Psoas muscle (tissue), 8 donors: ENCODE data around the gene UCN. TPM values are rescaled to one million over a fixed set of nuclear protein-coding genes. Genes with fewer than 3 reads are reported as not detected.
A peak's percentile ranks its signal among the peaks of the same experiment; 100 is the strongest.

Experiments
- ATAC-seq, 4 donors: fragments of 200-7000 bp; cut with Tn5 transposase; one replicate each; pipeline ENCODE4 v1.9.1; 2020; ENCODE audit warnings: moderate library complexity in 3 of 4, mild to moderate bottlenecking in 2 of 4
- DNase-seq, 2 donors: peaks; one replicate each; pipeline ENCODE4 v3.0.0-alpha.2; 2020
- H3K27ac ChIP-seq: fragments of 200-600 bp; one replicate; pipeline ENCODE4 v1.8.0; 2022
- H3K27me3 ChIP-seq, 3 donors: fragments of 200-600 bp in 1 of 3; one replicate each; pipeline versions ENCODE4 v1.6.1 to v1.8.0; 2013 to 2022; ENCODE audit warnings: low read length in 2 of 3, mild to moderate bottlenecking in 2 of 3, moderate library complexity in 1 of 3; ENCODE audit not compliant: insufficient read depth in 3 of 3
- H3K36me3 ChIP-seq, 2 donors: fragments of 200-600 bp in 1 of 2; one replicate each; pipeline versions ENCODE4 v1.6.1 to v1.8.0; 2013 to 2022; ENCODE audit warnings: low read depth in 1 of 2, mild to moderate bottlenecking in 1 of 2, moderate library complexity in 1 of 2; ENCODE audit not compliant: insufficient read depth in 1 of 2
- H3K4me1 ChIP-seq: fragments of 200-600 bp; one replicate; pipeline ENCODE4 v1.8.0; 2022
- H3K4me3 ChIP-seq: fragments of 200-600 bp; one replicate; pipeline ENCODE4 v1.8.0; 2022; ENCODE audit warnings: mild to moderate bottlenecking
- H3K9me3 ChIP-seq: fragments of 200-600 bp; one replicate; pipeline ENCODE4 v1.8.0; 2022
- whole genome bisulfite sequencing, 3 donors: extraction: QIAGEN DNeasy Blood & Tissue Kit; methylation state at CpG; one replicate each; pipeline versions ENCODE4 v1.1.6 to v1.1.7; 2013; 5-methylcytosine and 5-hydroxymethylcytosine counted together
- intact Hi-C, 2 donors: fragments of 100-400 bp; cut with DNase I; formaldehyde crosslinking; loops; one replicate each; pipeline versions ENCODE4 v1.11.0 to v1.14.2; 2022
- polyA plus RNA-seq, 3 donors: library from polyadenylated mRNA; stranded (reverse); fragments of 200-250 nt; gene quantifications; one replicate each; pipeline ENCODE4 v1.2.3, GENCODE V29; 2013
- total RNA-seq, 4 donors: library from RNA; stranded (reverse); fragmentation: NEBNext Ultra II Directional in 2 of 4; extraction: Animal tissue kit (Norgen Biotek cat#: 25700) in 2 of 4; gene quantifications; one replicate each; pipeline versions ENCODE4 v1.2.1 to v1.2.4, GENCODE V29; 2021 to 2023
- TF ChIP-seq, protein P1 (sequence below): fragments of 200-600 bp; IDR thresholded peaks from one replicate; pipeline ENCODE4 v1.8.0; 2022; ENCODE audit warnings: antibody characterized with exemption
- donor health status: healthy with polysubstance abuse.
- donor health status: DM: no; HTN: no; CAD: no; lungs with moderate emphysema.
- donor health status: Bipolar disorder and iron deficiency.
- donor health status: healthy.
- donor health status: DM: yes; HTN: yes; CAD: no.
- donor health status: DM: no; HTN: no; CAD: no.
- donor health status: DM: no; HTN: no; CAD: no.
- donor health status: DM: yes; HTN: yes; CAD: no.

Gene UCN
- total and polyA plus RNA-seq, 7 donors = 0.26 to 3.6 (median 0.45) TPM; not detected in 3

GRCh38 chr2:27312152-27312551, 3.9 kb upstream of the UCN start:
- Histone ChIP-seq H3K9me3 (no peaks in the 10 kb centered on the region), H3K4me3 (no peak overlapping the region), H3K27me3 (no peaks in the 10 kb centered on the region), H3K36me3 (peaks cover 0 to 28% of the 10 kb centered on the region in 2 donors), H3K4me1 (peaks cover 13% of the 10 kb centered on the region), H3K27ac (peak overlapping the region; percentile 19)
- intact Hi-C loops = no loop called here
- TF ChIP-seq, protein P1, sequence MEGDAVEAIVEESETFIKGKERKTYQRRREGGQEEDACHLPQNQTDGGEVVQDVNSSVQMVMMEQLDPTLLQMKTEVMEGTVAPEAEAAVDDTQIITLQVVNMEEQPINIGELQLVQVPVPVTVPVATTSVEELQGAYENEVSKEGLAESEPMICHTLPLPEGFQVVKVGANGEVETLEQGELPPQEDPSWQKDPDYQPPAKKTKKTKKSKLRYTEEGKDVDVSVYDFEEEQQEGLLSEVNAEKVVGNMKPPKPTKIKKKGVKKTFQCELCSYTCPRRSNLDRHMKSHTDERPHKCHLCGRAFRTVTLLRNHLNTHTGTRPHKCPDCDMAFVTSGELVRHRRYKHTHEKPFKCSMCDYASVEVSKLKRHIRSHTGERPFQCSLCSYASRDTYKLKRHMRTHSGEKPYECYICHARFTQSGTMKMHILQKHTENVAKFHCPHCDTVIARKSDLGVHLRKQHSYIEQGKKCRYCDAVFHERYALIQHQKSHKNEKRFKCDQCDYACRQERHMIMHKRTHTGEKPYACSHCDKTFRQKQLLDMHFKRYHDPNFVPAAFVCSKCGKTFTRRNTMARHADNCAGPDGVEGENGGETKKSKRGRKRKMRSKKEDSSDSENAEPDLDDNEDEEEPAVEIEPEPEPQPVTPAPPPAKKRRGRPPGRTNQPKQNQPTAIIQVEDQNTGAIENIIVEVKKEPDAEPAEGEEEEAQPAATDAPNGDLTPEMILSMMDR = no peak
- peak in 1 of 4 donors; percentile 1 for ATAC-seq
- no peak for DNase-seq
- WGBS, 3 donors = 57 to 83% (median 65%) methylated on average over 3 of the region's 3 CpGs

- intact Hi-C loops = loop anchor here in 1 of 2 donors (10.0 kb wide), 1 partner anchor 335 kb away; the partner anchor contains the start of gene MAPRE3
- ATAC-seq (no peak), DNase-seq (no peak)
- H3K27me3 ChIP-seq = no peaks in the 10 kb centered on the region
- peaks cover 0 to 53% of the 10 kb centered on the region in 2 donors for H3K36me3 ChIP-seq
- TF ChIP-seq, protein P1 = no peak
- no peak overlapping the region for H3K4me3 ChIP-seq
- peaks cover 6% of the 10 kb centered on the region for H3K4me1 ChIP-seq
- peak overlapping the region; percentile 30 for H3K27ac ChIP-seq
- no peaks in the 10 kb centered on the region for H3K9me3 ChIP-seq
- 80 to 94% (median 81%) methylated on average over 6 of the region's 6 CpGs for WGBS, 3 donors
Observed at GRCh38 chr2:27309651-27310050, 1.4 kb upstream of the UCN start.

DNA sequence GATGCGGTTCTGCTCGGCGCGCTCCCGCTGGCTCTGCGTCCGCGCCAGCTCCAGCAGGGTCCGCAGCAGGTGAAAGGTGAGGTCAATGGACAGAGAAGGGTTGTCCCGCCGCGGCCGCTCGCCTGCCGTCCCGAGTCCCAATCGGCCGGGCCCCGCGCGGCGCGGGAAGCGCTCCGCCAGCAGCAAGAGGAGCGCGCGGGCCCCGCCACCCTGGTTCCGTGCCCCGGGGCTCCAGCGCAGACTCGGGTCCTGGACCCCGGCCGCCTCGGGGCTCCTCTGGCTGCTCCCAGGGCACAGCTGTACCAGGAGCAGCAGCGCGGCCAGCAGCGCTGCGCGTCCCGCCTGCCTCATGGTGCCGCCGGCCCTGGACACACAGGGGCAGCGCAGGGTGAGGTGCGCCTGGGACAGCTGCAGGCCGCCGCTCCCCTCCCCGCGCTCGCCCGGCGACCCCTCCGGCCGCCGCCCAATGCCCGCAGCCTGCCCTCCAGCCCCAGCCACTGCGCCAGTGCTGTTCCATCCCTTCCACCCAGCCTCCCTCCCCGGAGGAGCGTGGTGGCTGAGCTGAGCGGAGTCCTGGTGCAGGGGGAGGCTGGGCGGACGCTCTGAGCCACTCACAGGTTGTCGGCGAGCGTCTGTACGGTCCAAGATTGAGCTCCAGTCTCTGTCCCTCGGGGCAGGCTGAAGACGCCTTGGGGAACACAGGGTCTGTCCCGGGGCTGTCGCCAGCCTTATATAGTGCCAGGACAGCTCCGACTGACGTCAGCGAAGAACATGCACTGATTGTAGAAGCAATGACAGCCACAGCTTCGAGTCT, 493 bp downstream of the UCN start:
- TF ChIP-seq, protein P1 = no peak

GRCh38 chr2:27307287-27307544, 1.0 kb downstream of the UCN start:
- Histone ChIP-seq H3K4me3 (peak overlapping the region; percentile 11), H3K27ac (peak overlapping the region; percentile 53), H3K9me3 (no peaks in the 10 kb centered on the region), H3K27me3 (no peaks in the 10 kb centered on the region), H3K4me1 (peaks cover 10% of the 10 kb centered on the region), H3K36me3 (peaks cover 0 to 74% of the 10 kb centered on the region in 2 donors)
- ATAC-seq (no peak), DNase-seq (no peak)
- TF ChIP-seq, protein P1 = no peak
- intact Hi-C loops = loop anchor here in 1 of 2 donors (10.0 kb wide), 1 partner anchor 332 kb away; the partner anchor contains the start of gene MAPRE3
- 23 to 34% (median 26%) methylated on average over 13 to 14 of the region's 14 CpGs for WGBS, 3 donors

More for the DNA sequence above, 493 bp downstream of the UCN start:
- Histone ChIP-seq H3K9me3 (no peaks in the 10 kb centered on the region), H3K4me1 (peaks cover 5% of the 10 kb centered on the region), H3K4me3 (no peak overlapping the region), H3K27ac (peak overlapping the region; percentile 53), H3K36me3 (peaks cover 0 to 69% of the 10 kb centered on the region in 2 donors), H3K27me3 (no peaks in the 10 kb centered on the region)
- DNase-seq (peak in 1 of 2 donors; percentile 66), ATAC-seq (peak; percentile 4 to 9 (median 5))
- intact Hi-C loops = loop anchor here in 1 of 2 donors (10.0 kb wide), 1 partner anchor 333 kb away; the partner anchor contains the start of gene MAPRE3
- 25 to 30% (median 25%) methylated on average over 44 to 75 of the region's 75 CpGs for WGBS, 3 donors
